ENCODE data around the gene PRDM15.

The PRDM15 gene

DNA sequence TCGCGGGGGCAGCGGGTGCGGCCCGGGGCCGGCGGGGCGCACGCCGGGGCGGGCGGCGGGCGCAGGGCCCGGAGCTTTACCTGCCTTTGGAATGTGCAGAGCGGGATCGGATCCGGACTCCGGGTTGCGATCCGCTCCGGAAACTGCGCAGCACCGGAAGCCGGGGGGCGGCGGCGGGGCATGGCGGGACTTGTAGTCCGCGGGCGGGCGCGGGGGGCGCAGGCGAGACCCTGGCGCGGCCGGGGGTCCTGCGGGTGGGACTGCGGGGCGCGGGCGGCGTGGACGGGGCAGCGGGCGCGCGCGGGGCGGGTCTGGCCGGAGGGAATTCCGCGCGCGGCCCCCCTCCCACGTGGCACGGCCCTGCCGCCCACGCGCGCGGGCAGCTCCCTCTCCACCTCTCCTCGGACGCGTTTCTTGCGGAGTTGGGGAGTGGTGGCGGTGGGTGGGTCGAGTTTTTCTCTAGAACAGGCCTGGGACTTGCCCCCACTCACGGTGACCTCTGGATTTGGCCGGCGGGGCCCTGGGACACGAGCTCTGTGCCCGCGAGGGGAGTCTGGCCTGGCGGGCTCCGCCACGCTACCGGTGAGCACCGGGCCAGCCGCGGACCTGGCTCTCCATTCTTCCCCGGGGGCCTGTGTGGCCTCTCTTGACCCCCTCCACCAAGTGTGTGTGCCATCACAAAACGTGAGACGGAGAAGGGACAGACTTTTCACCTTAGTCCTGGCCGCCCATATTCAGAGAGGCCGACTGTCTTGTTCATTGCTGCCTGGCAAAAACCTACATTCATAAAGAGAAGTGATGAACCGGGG, at the start of gene PRDM15:
TSS of gene PRDM15 (minus strand) at position 155 of the 809 bp plus-strand sequence. CDS start 18,981 bp downstream, outside the sequence.
- in situ Hi-C loops (cut with MboI; ENCODE audit: low pct_unique_long_range_greater_than_20kb, low sequenced_read_pairs) = no loop called here
- peak; percentile 58 for DNase-seq

GRCh38 chr21:41928621-41929220, 49.6 kb upstream of the PRDM15 start:
- in situ Hi-C loops (cut with MboI; ENCODE audit: low pct_unique_long_range_greater_than_20kb, low sequenced_read_pairs) = no loop called here
- peak; percentile 84 for DNase-seq

GRCh38 chr21:41927727-41928409, 48.7 kb upstream of the PRDM15 start:
- in situ Hi-C loops (cut with MboI; ENCODE audit: low pct_unique_long_range_greater_than_20kb, low sequenced_read_pairs) = no loop called here
- peak; percentile 84 for DNase-seq

DNA sequence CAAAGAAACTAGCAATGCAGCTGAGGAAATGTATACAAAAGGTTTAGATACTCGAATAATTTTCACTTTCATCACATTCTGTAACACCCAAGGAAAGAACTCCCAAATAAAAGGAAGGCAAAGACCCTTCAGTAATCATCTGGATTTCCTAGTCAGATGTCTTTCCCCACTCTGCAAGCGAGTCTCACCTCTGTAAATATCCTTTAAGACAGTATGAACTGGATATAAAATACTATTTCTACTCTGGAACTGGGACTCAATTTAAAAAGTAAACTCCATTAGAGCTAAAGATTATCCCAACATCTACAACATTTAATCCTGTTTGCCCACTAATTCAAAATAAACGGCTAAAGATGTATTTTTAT, 47.6 kb upstream of the PRDM15 start:
- in situ Hi-C loops (cut with MboI; ENCODE audit: low pct_unique_long_range_greater_than_20kb, low sequenced_read_pairs) = no loop called here

DNA sequence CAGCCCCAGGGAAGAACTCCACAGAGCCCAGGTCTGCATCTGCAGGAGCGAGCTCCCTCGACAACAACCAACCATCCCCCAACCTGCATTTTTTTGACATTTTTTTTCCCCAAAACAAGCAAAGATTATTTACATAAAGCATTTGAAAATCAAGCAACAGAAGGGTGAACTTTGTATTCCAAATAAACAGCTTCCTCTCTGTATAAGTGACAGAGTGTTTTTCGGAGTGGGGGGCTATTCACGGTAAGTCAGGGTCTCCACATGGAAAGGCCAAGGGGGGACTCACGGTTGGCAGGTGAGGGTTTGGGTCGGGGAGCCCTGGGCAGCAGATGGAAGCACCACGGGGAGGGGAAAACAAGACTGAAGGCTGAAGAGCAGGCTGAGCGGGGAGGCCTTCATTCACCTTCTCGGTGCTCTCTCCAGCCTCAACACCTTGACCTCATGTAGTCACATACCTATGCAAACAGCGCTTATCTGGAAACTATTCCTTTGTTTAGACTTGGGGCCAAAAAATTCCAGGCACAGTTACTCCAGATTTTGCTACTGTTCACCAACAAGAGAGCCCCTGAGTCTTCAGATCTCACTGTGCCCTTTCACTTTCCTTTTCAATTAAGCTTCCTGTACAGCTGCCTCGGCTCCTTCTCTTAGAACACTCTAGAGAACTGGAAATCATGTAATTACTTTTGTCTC, 47.1 kb upstream of the PRDM15 start:
- in situ Hi-C loops (cut with MboI; ENCODE audit: low pct_unique_long_range_greater_than_20kb, low sequenced_read_pairs) = no loop called here
- peak; percentile 44 for DNase-seq

More for the DNA sequence above, 47.6 kb upstream of the PRDM15 start:
- DNase-seq = no peak

- in situ Hi-C loops (cut with MboI; ENCODE audit: low pct_unique_long_range_greater_than_20kb, low sequenced_read_pairs) = no loop called here
- no peak for DNase-seq
Observed at GRCh38 chr21:41925767-41926116, 46.6 kb upstream of the PRDM15 start.

DNA sequence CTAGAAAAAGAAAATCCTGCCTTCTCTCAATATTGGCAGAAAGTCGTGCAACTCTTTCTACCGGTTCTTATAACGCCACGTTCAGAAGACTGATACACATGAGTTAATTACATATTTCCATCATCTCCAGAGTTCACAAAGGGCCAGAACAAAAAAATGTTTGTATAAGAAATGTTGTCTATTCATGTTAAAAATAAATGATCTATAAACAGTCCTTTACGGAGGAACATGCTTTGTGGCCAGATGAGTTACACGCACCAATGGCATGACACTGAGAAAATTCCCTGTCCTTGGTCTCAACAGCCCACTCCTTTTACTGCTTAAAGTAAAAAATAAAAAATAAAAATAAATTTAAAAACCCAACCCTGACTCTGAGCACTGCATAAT, 45.2 kb upstream of the PRDM15 start:
- in situ Hi-C loops (cut with MboI; ENCODE audit: low pct_unique_long_range_greater_than_20kb, low sequenced_read_pairs) = no loop called here

DNA sequence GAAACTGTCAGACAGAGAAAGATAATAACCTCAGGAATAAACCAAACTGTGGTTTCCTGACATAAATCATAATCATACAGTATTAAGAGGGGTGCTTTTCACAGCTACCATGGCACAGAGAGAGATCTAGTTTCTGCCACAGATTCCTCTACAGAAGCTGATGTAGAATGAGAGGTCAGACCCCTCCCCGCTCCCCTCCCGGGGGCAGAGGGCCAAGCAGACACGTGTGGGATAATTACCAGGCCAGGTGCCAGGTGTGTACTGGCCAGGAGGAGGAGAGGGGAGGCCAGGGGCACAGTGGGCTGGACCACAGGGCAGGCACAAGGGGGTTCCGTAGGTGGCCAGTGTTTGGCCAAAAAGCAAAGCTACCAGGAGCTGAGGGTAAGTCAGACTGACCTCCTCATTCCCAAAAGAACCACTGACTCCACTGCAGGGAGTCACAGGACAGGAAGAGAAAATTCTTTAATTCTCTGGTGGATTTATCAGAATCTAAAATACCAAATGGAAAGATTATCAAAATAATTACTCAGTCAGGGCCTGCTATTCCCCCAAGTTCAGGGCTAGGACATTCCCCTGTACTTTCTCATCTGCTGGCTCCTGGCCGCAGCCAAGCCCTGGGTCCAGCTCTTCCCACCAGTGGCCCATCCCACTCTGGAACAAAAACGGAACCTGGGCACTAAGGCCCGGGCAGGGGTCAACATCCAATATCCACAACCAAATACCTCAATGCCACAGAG, 44.7 kb upstream of the PRDM15 start:
- DNase-seq = no peak
- in situ Hi-C loops (cut with MboI; ENCODE audit: low pct_unique_long_range_greater_than_20kb, low sequenced_read_pairs) = no loop called here

More for the DNA sequence above, 45.2 kb upstream of the PRDM15 start:
- DNase-seq = no peak

GRCh38 chr21:41923186-41923585, 44.0 kb upstream of the PRDM15 start:
- no peak for DNase-seq
- in situ Hi-C loops (cut with MboI; ENCODE audit: low pct_unique_long_range_greater_than_20kb, low sequenced_read_pairs) = no loop called here

DNA sequence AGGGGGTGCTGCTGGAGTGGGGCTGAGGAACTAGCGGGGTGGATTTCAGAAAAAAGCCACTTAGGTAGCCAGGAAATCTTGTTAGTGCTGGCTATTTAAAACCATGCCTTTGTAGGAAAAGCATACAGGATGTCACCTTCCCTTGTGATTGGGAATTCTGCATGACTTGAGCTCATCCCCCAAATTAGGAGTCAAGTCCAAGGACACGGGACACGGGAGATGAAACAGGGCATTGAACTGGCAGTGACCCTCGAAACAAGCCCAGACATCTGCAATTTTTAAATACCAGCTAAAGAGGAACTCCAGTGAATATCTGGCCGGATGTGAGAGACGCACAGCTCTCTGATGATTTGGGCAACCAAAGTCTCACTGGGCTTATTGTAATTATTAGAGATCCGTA, 41.9 kb upstream of the PRDM15 start:
- DNase-seq = no peak
- in situ Hi-C loops (cut with MboI; ENCODE audit: low pct_unique_long_range_greater_than_20kb, low sequenced_read_pairs) = no loop called here

GRCh38 chr21:41920476-41920875, 41.3 kb upstream of the PRDM15 start:
- in situ Hi-C loops (cut with MboI; ENCODE audit: low pct_unique_long_range_greater_than_20kb, low sequenced_read_pairs) = no loop called here

DNA sequence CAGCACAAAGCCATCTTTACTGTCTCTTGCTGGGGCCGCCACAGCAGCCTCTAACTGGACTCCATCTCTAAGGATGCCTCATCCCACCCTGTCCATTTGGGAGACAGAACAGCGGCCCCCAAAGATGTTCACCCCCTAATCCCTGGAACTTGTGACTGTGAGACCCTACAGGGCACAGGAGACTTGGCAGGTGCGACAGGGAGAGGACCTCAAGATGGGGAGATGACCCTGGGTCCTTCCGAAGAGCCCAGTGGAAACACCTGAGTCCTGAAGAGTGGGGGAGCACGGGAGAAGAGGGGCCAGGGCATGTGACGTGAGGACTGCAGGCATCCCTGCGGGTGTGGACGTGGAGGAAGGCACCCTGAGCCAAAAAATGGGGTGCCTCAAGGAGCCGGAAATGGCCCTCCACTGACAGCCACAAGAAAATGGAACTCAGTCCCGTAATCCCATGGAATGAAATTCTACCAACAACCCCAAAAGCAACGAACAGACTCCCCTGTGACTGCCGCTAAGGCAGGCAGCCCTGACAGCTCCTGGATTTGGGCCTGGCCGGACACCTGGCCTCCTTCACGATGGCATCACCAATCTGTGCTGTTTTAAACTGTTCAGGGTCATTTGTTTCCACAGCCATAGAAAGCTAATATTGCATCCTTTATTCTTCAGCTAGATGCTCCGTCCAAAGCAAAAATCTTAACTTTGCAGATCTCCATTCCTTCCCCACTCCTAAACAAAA, 40.7 kb upstream of the PRDM15 start:
- in situ Hi-C loops (cut with MboI; ENCODE audit: low pct_unique_long_range_greater_than_20kb, low sequenced_read_pairs) = no loop called here
- no peak for DNase-seq

More at GRCh38 chr21:41920476-41920875, 41.3 kb upstream of the PRDM15 start:
- no peak for DNase-seq

DNA sequence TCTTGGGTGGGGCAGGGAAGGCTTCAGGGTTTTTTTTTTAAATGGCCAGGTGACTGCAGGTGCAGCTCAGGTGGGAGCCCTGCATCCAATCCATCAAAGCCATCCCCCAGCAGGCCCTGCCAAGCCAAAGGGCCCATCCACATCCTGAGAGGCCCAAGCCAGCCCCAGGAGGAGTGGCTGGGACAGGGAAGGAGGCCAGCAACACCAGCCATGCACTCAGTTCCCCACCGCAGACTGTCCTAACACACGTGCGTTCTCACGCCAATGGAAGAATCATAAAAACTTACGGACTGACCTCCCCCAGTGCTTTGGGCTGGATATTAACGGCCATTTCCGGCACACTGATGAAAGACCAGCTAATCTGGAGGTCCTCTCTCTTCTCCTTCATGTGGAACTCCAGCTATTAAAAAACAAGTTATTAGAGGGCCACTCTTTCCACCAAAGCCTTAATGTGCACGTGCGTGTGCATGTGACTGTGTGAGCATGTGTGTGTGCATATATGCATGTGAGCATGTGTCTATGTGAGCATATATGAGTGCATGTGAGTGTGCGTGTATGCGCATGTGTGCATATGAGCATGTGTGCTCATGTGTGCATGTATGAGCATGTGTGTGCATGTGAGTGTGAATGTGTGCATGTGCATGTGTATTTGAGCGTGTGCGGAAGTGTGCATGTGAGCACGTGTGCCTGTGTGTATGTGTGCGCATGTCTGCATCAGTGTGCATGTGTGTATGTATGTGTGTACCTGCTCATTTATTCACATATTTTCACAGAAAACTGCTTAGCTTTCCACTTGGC, 39.6 kb upstream of the PRDM15 start:
- in situ Hi-C loops (cut with MboI; ENCODE audit: low pct_unique_long_range_greater_than_20kb, low sequenced_read_pairs) = no loop called here
- DNase-seq = no peak

- in situ Hi-C loops (cut with MboI; ENCODE audit: low pct_unique_long_range_greater_than_20kb, low sequenced_read_pairs) = no loop called here
- DNase-seq = no peak
Observed at GRCh38 chr21:41917531-41917930, 38.4 kb upstream of the PRDM15 start.

- in situ Hi-C loops (cut with MboI; ENCODE audit: low pct_unique_long_range_greater_than_20kb, low sequenced_read_pairs) = no loop called here
Observed at GRCh38 chr21:41916888-41917433, 37.8 kb upstream of the PRDM15 start.

GRCh38 chr21:41914965-41915364, 35.8 kb upstream of the PRDM15 start:
- in situ Hi-C loops (cut with MboI; ENCODE audit: low pct_unique_long_range_greater_than_20kb, low sequenced_read_pairs) = no loop called here
- no peak for DNase-seq

More at GRCh38 chr21:41916888-41917433, 37.8 kb upstream of the PRDM15 start:
- no peak for DNase-seq

DNA sequence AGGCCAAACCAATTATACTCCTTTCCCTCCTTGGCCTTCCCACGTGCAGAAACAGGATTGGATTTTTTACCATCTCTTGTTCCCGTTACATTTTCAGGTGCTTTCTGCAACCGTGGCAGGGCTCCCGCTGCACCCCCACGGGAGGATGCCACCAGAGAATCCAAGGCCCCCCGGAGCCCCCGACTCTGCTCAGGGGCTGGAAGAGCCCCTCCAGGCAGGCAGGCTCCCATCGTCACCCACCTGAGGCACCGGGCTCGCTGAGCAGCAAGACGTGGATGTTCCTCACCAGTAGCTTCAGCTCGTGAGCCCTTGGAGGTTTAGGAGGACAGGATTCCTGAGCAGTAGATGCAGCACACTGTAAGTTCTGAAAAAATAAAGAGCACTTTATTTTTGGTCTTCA, 35.2 kb upstream of the PRDM15 start:
- in situ Hi-C loops (cut with MboI; ENCODE audit: low pct_unique_long_range_greater_than_20kb, low sequenced_read_pairs) = no loop called here
- DNase-seq = no peak

Measured in KBM-7 (cell line).